AG09319 (cell line): ENCODE results near the gene PDE12.
"Not testable (repeated sequence)": the region's sequence is repeated elsewhere in the genome, so short reads cannot be mapped to it uniquely, and the experiment has no call there.

ENCODE experiments used
- DNase-seq: peaks from one replicate; pipeline ENCODE4 v3.0.0-alpha.2; 2010; ENCODE audit warnings: low read depth; ENCODE audit errors: extremely low read depth
- TF ChIP-seq, protein P1 (sequence below): IDR thresholded peaks from 2 replicates; pipeline ENCODE4 v1.5.1; 2011; ENCODE audit warnings: low read depth, mild to moderate bottlenecking, inconsistent platforms, low read length, moderate library complexity

The PDE12 gene

GRCh38 chr3:57600195-57600594, 44.1 kb downstream of the PDE12 start:
- DNase-seq = no peak
- TF ChIP-seq, protein P1, sequence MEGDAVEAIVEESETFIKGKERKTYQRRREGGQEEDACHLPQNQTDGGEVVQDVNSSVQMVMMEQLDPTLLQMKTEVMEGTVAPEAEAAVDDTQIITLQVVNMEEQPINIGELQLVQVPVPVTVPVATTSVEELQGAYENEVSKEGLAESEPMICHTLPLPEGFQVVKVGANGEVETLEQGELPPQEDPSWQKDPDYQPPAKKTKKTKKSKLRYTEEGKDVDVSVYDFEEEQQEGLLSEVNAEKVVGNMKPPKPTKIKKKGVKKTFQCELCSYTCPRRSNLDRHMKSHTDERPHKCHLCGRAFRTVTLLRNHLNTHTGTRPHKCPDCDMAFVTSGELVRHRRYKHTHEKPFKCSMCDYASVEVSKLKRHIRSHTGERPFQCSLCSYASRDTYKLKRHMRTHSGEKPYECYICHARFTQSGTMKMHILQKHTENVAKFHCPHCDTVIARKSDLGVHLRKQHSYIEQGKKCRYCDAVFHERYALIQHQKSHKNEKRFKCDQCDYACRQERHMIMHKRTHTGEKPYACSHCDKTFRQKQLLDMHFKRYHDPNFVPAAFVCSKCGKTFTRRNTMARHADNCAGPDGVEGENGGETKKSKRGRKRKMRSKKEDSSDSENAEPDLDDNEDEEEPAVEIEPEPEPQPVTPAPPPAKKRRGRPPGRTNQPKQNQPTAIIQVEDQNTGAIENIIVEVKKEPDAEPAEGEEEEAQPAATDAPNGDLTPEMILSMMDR = no peak

- TF ChIP-seq, protein P1 = no peak
- no peak for DNase-seq
These were observed 48.9 kb downstream of the PDE12 start for GRCh38 chr3:57604971-57605370.

- TF ChIP-seq, protein P1 = no peak
- DNase-seq = no peak
These were observed 49.6 kb downstream of the PDE12 start for GRCh38 chr3:57605683-57606082.

DNA sequence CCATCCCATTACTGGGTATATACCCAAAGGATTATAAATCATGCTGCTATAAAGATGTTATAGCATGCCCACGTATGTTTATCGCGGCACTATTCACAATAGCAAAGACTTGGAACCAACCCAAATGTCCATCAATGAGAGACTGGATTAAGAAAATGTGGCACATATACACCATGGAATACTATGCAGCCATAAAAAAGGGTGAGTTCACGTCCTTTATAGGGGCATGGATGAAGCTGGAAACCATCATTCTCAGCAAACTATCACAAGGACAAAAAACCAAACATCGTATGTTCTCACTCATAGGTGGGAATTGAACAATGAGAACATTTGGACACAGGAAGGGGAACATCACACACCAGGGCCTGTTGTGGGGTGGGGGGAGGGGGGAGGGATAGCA, 55.8 kb downstream of the PDE12 start:
- DNase-seq = not testable (repeated sequence)

GRCh38 chr3:57616233-57616632, 60.2 kb downstream of the PDE12 start:
- DNase-seq = no peak
- TF ChIP-seq, protein P1 = no peak
